GM18511 (cell line): ENCODE results near the gene RNF224.

Experiments used
- ATAC-seq: cut with Tn5 transposase; IDR thresholded peaks from one replicate; pipeline ENCODE4 v1.9.1; 2021; ENCODE audit warnings: mild to moderate bottlenecking, moderate library complexity; ENCODE audit not compliant: unreplicated experiment

RNF224 gene

GRCh38 chr9:137213160-137214060 is 13.9 kb upstream of the RNF224 start:
- no peak for ATAC-seq

DNA sequence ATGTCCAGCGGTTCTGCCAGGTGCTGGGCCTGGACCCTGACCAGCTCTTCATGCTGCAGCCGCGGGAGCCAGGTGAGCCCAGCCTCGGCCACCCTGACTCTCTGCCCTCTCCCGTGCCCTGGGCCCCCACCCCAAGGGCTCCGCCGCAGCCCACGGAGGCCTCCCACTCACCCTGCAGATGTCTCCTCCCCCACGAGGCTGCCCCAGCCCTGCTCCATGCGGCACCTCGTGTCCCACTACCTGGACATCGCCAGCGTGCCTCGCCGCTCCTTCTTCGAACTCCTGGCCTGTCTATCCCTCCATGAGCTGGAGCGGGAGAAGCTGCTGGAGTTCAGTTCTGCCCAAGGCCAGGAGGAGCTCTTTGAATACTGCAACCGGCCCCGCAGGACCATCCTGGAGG is 12.7 kb upstream of the RNF224 start:
- ATAC-seq = no peak

- no peak for ATAC-seq
Measured at GRCh38 chr9:137215196-137215986, 11.9 kb upstream of the RNF224 start.

DNA sequence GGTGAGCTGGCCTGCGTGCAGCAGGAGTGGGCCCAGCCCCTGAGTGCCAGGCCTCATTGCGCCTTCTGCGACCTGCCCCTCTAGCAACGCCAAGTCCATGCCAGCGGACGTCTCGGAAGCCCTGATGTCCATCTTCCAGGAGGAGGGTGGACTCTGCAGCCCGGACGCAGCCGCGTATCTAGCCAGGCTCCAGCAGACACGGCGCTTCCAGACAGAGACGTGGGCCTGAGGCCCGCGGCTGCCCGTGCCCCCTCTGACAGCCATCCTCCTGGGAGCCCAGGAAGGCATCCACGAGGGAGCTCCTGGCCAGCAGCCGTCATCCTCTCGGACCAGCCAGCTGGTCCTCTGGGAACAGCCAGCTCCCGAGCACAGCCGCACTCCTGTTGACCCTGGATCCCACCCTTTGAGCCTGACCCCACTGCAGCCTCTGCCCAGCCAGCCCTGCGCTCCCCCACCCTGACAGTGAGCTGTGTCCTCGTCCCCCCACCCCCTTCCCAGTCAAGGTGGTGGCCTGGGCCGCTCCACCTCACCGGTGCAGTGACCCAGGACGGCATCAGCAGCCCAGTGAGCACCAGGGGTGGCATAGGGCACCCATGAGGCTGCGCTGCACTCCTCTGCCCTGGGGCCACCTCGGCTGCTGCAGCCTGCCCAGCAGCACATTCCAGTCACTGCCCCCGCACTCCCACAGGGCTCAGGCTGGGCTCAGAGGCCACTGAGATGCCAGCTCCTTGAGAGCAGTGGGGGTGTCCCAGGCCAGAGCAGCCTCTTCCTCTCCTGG is 10.9 kb upstream of the RNF224 start:
- no peak for ATAC-seq

DNA sequence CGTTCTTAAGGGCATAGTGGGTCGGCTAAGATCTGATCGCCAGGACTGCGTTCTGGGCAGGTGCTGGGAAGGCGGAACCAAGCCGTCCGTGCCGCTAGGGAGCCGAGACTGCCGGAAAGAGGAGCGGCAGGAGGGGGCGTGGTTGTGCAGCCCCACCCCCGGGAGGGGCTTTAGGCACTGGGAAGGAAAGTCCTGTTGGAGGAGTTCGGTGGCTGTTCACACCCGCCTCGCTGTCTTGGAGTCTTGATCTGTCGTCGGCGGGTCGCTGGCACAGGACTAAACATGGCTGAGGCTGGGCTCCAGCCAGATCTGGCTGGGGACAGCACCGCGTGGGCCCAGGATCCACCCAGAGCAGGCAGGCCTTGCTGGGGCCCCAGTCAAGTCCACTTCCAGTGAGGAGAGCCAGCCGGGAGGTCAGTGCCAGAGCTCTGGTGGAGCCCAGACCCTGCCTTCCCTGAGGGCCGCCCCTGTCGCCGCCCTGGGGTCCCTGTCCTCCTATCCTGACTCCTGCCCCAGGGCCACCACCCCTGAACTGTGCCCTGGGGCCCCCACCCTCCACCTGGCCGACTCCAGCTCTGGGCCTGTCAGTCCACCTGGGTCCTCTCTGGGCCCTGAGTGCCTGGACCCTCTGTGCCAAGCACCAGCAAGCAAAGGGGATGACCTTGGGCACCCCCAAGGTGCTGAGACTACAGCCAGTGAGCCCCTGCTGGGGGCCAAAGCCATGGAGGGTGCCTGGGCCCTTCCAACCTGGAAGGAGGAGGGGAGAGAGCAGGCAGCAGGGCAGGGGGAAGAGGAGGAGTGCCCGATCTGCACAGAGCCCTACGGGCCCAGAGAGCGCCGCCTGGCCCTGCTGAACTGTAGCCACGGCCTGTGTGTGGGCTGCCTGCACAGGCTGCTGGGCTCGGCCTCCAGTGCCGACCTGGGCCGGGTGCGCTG is 9.8 kb upstream of the RNF224 start:
- ATAC-seq = no peak

DNA sequence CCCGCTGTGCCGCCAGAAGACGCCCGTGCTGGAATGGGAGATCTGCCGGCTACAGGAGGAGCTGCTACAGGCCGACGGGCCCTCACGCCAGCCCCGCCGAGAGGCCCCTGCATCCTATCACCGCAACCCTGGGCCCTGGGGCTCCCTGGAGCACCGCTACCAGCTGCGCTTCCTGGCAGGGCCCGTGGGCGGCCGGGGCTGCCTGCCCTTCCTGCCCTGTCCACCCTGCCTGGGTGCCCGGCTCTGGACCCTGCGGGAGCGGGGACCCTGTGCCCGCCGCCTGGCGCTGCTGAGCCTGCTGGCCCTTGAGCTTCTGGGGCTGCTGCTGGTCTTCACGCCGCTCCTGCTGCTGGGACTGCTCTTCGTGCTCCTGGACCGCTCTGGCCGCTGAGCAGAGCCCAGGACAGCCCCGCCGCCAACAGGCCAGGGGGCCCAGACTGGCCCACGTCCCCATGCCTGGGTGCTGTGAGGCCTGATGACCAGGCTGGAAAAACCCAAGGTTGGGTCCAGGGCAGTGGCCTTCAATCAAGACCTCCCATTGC is 9.0 kb upstream of the RNF224 start:
- ATAC-seq = no peak

- no peak for ATAC-seq
Measured at GRCh38 chr9:137218754-137219271, 8.5 kb upstream of the RNF224 start.

GRCh38 chr9:137219757-137220316 is 7.5 kb upstream of the RNF224 start:
- ATAC-seq = no peak

DNA sequence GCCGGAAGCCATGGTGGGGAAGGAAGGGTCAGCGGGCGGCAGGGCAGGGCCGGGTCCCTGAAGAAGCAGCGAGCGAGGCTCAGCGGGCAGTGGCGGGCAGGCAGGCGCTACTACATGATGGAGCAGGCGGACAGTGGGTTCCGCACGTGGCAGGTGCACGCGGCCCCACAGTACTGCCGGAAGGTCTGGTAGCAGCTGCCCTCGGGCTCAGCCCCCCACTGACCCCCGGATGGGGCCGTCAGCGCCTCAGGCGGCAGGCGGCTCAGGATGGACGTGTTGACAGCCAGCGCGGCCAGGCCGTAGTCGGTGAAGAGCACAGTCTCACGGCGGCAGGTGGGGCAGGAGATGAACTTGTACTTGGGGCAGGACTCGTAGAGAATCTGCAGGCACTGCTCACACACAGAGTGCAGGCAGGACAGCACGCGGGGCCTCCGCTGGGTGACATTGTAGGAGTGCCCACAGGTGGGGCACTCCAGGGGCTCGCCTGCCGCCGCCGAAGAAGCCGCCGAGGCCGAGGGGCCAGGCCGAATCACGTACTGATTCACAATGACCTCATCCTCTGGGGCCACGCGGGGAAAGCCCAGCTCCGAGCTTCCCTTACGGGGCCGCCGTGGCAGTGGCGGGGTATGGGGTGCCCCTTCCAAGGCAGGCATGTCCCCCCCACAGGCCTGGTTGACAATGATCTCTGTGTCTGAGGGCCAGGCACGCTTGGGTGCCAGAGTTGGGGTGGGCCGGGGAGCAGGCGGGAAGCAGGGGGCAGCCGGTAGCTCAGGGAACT is 6.8 kb upstream of the RNF224 start:
- ATAC-seq = no peak

- ATAC-seq = no peak
Measured at GRCh38 chr9:137221095-137221505, 6.2 kb upstream of the RNF224 start.

GRCh38 chr9:137221506-137222111 is 5.7 kb upstream of the RNF224 start:
- ATAC-seq = no peak

GRCh38 chr9:137222190-137223077 is 4.9 kb upstream of the RNF224 start, which contains the start of gene RNF208:
Gene RNF208 (minus strand): TSS chr9:137222240. CDS start chr9:137221212, 1,028 bp downstream.
- no peak for ATAC-seq

DNA sequence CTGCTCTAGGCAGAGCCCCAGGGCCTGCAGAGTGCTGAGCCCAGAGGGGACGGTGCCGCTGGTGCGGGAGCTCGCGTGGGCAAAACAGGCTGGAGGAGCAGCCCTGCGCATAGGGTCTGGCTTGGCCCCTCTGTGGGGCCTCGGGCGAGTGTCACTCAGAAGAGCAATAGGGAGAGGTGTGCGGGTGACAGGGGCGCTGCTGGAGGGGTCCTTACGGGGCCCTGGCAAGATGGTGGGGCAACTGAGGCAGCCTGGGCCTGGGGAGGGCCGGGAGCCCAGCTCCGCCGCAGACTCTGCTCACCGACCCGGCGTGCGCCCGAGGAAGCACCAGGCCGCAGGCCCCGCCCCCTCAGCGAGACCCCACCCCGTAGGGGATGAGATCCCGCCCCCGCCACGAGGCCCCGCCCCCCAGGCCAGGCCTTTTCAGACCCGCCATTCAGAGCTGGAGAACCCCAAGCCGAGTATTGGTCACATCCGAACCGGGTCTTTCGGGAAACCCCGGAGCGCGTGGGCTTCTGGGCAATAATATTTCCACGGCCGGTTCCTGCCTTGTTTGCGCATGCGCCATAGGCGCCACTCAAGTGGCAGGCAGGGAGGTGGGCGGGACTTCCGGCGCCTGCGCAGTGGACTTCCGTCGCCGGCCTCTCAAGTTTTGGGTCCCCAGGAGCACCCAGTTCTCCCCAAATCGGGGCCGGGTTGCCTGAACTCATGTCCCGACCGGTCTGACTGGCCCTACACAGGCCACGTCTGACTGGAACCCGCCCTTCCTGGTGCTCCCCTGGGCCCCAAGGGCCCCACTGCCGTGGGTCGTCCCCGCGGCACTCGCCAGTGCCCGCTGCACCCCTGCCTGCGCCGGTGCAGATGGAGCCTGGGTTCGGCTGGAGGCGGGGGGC is 4.0 kb upstream of the RNF224 start:
- ATAC-seq = peak; percentile 79

DNA sequence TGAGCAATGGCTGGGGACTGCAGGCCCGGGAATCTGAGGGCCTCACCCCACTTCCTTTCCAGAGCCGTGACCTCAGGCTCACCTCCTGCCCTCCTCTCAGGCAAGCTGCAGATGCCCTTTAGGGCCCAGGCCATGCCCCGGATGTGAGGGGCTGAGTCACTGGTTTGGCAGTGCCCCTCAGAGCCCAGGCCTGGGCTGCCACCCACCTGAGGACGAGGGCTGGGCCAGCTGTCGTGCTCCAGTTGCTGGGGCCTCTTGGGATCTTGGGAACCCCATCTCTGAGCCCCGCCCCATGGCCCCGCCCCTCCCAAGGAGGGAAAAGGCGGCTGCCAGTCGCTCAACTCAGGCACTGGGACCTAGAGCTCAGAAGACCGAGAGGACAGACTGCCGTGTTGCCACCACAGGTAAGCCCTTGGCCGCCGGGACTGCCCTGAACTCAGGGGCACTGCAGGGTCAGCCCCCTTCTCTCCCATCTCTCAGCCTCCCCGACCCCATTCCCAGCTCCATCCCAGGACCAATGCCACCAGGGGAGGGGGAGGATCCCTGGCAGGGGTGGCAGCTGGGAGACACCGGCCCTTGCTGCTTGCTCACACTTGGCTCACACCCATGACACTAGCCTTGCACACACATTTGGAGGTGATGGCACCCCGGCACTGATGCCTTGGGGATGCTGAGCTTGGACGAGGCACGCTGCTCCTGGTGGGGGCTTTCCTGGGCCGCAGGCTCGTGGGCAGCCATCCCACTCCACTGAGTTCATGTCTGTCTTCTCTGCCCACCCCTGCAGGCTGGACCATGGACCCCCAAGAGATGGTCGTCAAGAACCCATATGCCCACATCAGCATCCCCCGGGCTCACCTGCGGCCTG is 2.2 kb upstream of the RNF224 start, which contains the start of gene CYSRT1:
Gene CYSRT1, plus strand, starts transcription at position 345 of the 865 bp plus-strand sequence. Its CDS starts 448 bp downstream, at position 793.
- ATAC-seq = no peak
